ENCODE measurements around the gene ZPR1.

GRCh38 chr11:116782728-116783127, 5.1 kb downstream of the ZPR1 start:
- TF ChIP-seq CTCF (conservative IDR thresholded peaks at IDR 0.05; ENCODE audit: low read depth, low read length): no peak
- no peak for TF ChIP-seq EZH2 (IDR thresholded peaks at IDR 0.05; ENCODE audit: low read length, unreplicated experiment)

Data from PC-3 (cell line).